Liver (tissue), 3 donors: Measurements from ENCODE around the gene TMEM108.

Source experiments
- ATF3 ChIP-seq: IDR thresholded peaks from 2 replicates; pipeline ENCODE4 v1.6.1; 2016; ENCODE audit warnings: antibody characterized with exemption
- CTCF ChIP-seq: fragments of 150-350 bp; IDR thresholded peaks from 2 replicates; pipeline ENCODE4 v1.5.1; 2017; ENCODE audit warnings: improper control_type of control experiment, low read depth, low read length; ENCODE audit not compliant: missing input control
- EGR1 ChIP-seq, 2 donors: IDR thresholded peaks; 2 replicates each; pipeline ENCODE4 v1.6.1; 2016 to 2018; ENCODE audit warnings: antibody characterized with exemption in 2 of 2, low read depth in 2 of 2
- FOXA1 ChIP-seq: IDR thresholded peaks from 2 replicates; pipeline ENCODE4 v1.6.1; 2016; ENCODE audit warnings: antibody characterized with exemption
- GABPA ChIP-seq, 2 donors: IDR thresholded peaks in 1 of 2; conservative IDR thresholded peaks in 1 of 2; 2 replicates each; pipeline ENCODE4 v1.6.1; 2016; ENCODE audit warnings: antibody characterized with exemption in 2 of 2, mild to moderate bottlenecking in 1 of 2, moderate library complexity in 1 of 2
- JUND ChIP-seq, 2 donors: IDR thresholded peaks; 2 replicates each; pipeline ENCODE4 v1.6.1; 2016; ENCODE audit warnings: antibody characterized with exemption in 2 of 2
- MAX ChIP-seq: IDR thresholded peaks from 2 replicates; pipeline ENCODE4 v1.6.1; 2016; ENCODE audit warnings: antibody characterized with exemption
- RAD21 ChIP-seq, 2 donors: IDR thresholded peaks; 2 replicates each; pipeline ENCODE4 v1.6.1; 2016; ENCODE audit warnings: antibody characterized with exemption in 2 of 2, mild to moderate bottlenecking in 2 of 2
- REST ChIP-seq: IDR thresholded peaks from 2 replicates; pipeline ENCODE4 v1.6.1; 2016; ENCODE audit warnings: antibody characterized with exemption, mild to moderate bottlenecking
- SP1 ChIP-seq: IDR thresholded peaks from 2 replicates; pipeline ENCODE4 v1.6.1; 2018; ENCODE audit warnings: antibody characterized with exemption, mild to moderate bottlenecking
- TAF1 ChIP-seq: conservative IDR thresholded peaks from 2 replicates; pipeline ENCODE4 v1.6.1; 2016; ENCODE audit warnings: antibody characterized with exemption, mild to moderate bottlenecking
- YY1 ChIP-seq: IDR thresholded peaks from 2 replicates; pipeline ENCODE4 v1.6.1; 2016; ENCODE audit warnings: antibody characterized with exemption, mild to moderate bottlenecking
- donor health status: healthy.
- donor health status: healthy.

- TF ChIP-seq CTCF (no peak), MAX (no peak), TAF1 (no peak), REST (no peak), SP1 (no peak), RAD21 (IDR thresholded peaks at IDR 0.05) (no peak), GABPA (IDR thresholded peaks at IDR 0.05 in 1 of 2, conservative IDR thresholded peaks at IDR 0.05 in 1 of 2) (no peak), ATF3 (no peak), FOXA1 (no peak), JUND (IDR thresholded peaks at IDR 0.05) (no peak), YY1 (no peak), EGR1 (IDR thresholded peaks at IDR 0.05; ENCODE audit: low read depth in 2 of 2) (no peak)
These were observed 401.4 kb downstream of the TMEM108 start for GRCh38 chr3:133439563-133439962.
